Measurements from ENCODE around the gene TBL2.

The TBL2 gene

GRCh38 chr7:73520673-73521635, 57.4 kb downstream of the TBL2 start:
- in situ Hi-C loops (cut with MboI; ENCODE audit: low pct_unique_long_range_greater_than_20kb, low sequenced_read_pairs, unreplicated experiment) = no loop called here
- TF ChIP-seq CTCF (IDR thresholded peaks at IDR 0.05; ENCODE audit: extremely low read depth, insufficient read depth, missing control alignments) = no peak
- no peak for DNase-seq (ENCODE audit: low spot score)

GRCh38 chr7:73519867-73520672, 58.3 kb downstream of the TBL2 start:
- TF ChIP-seq CTCF (IDR thresholded peaks at IDR 0.05; ENCODE audit: extremely low read depth, insufficient read depth, missing control alignments) = no peak
- no peak for DNase-seq (ENCODE audit: low spot score)
- in situ Hi-C loops (cut with MboI; ENCODE audit: low pct_unique_long_range_greater_than_20kb, low sequenced_read_pairs, unreplicated experiment) = no loop called here

- in situ Hi-C loops (cut with MboI; ENCODE audit: low pct_unique_long_range_greater_than_20kb, low sequenced_read_pairs, unreplicated experiment) = no loop called here
- DNase-seq (ENCODE audit: low spot score) = no peak
- TF ChIP-seq CTCF (IDR thresholded peaks at IDR 0.05; ENCODE audit: extremely low read depth, insufficient read depth, missing control alignments) = no peak
These were observed 59.9 kb downstream of the TBL2 start for GRCh38 chr7:73518470-73518869.

All from GM13977 (cell line).